DMS53 treated with DMSO at 0.1 percent for 48 hours (cell line): ENCODE data around the gene PLCB2.
A peak's percentile ranks its signal among the peaks of the same experiment; 100 is the strongest.

Experiments used
- DNase-seq: peaks from one replicate; lab custom pipeline; 2025; ENCODE audit not compliant: unreplicated experiment; lab: John Stamatoyannopoulos, UW

Gene PLCB2

GRCh38 chr15:40252141-40252437 lies 55.6 kb downstream of the PLCB2 start:
- no peak for DNase-seq

- no peak for DNase-seq
Observed at GRCh38 chr15:40251486-40252140, 56.1 kb downstream of the PLCB2 start.

GRCh38 chr15:40250771-40251483 lies 56.8 kb downstream of the PLCB2 start:
- no peak for DNase-seq

- DNase-seq, result no peak
Observed at GRCh38 chr15:40250304-40250656, 57.5 kb downstream of the PLCB2 start.

GRCh38 chr15:40249477-40250303 lies 58.0 kb downstream of the PLCB2 start:
- no peak for DNase-seq

- no peak for DNase-seq
Observed at GRCh38 chr15:40248006-40248783, 59.5 kb downstream of the PLCB2 start.

GRCh38 chr15:40247406-40247971 lies 60.2 kb downstream of the PLCB2 start:
- no peak for DNase-seq

GRCh38 chr15:40246496-40247280 lies 61.0 kb downstream of the PLCB2 start:
- no peak for DNase-seq

GRCh38 chr15:40245666-40246450 lies 61.9 kb downstream of the PLCB2 start:
- DNase-seq, result no peak

- peak; percentile 71 for DNase-seq
Observed at GRCh38 chr15:40244961-40245523, 62.7 kb downstream of the PLCB2 start.

- DNase-seq, result no peak
Observed at GRCh38 chr15:40243126-40243810, 64.5 kb downstream of the PLCB2 start.

- no peak for DNase-seq
Observed at GRCh38 chr15:40242601-40243000, 65.1 kb downstream of the PLCB2 start.

GRCh38 chr15:40242213-40242599 lies 65.5 kb downstream of the PLCB2 start:
- DNase-seq, result no peak

- no peak for DNase-seq
Observed at GRCh38 chr15:40241269-40242212, 66.2 kb downstream of the PLCB2 start.

GRCh38 chr15:40240619-40241221 lies 67.0 kb downstream of the PLCB2 start:
- no peak for DNase-seq

GRCh38 chr15:40239693-40240618 lies 67.8 kb downstream of the PLCB2 start:
- no peak for DNase-seq
